Endothelial cell of umbilical vein (primary cell): ENCODE data around the gene CTDP1. TPM values are rescaled to one million over a fixed set of nuclear protein-coding genes. Genes with fewer than 3 reads are reported as not detected.

ENCODE experiments used
- BruUV-seq: library from RNA; stranded (reverse); fragments of 400-500 nt; replicated peaks from 2 replicates; lab custom pipeline; 2021; lab: Mats Ljungman, UMichigan
- CTCF ChIA-PET: fragments of 300-600, 350-600 bp; sonication (Branson Sonifier 250); formaldehyde crosslinking; loops from one replicate; lab custom pipeline; 2021; ENCODE audit warnings: antibody characterized with exemption, inconsistent platforms; lab: Charles Lee
- POLR2A ChIA-PET: fragments of 300-600, 350-600 bp; sonication (Branson Sonifier 250); formaldehyde crosslinking; loops from one replicate; lab custom pipeline; 2021; ENCODE audit warnings: antibody characterized with exemption, inconsistent platforms; lab: Charles Lee
- DNase-seq: peaks from one replicate; pipeline ENCODE4 v3.0.0-alpha.2; 2011; ENCODE audit warnings: low read depth, low spot score
- FAIRE-seq: peaks from 2 replicates; lab custom pipeline; 2011; peaks lifted over from hg19 to GRCh38; lab: Jason Lieb, UNC
- H2AFZ ChIP-seq: 2 replicates; pipeline ENCODE4 v1.6.0; 2012; ENCODE audit warnings: low read depth, low read length, control low read depth, inconsistent platforms
- H3K27ac ChIP-seq: 2 replicates; pipeline ENCODE4 v1.5.1; 2011; ENCODE audit warnings: low read depth, mild to moderate bottlenecking, control low read depth, low read length, moderate library complexity; ENCODE audit not compliant: insufficient read depth
- H3K27me3 ChIP-seq, 2 experiments: 2 replicates each; pipeline versions ENCODE4 v1.6.0 to v1.6.1; 2011; ENCODE audit warnings: low read length in 2 of 2, mixed read lengths in 1 of 2; ENCODE audit not compliant: control insufficient read depth in 2 of 2, insufficient read depth in 2 of 2
- H3K36me3 ChIP-seq, 2 experiments: 2 replicates in 1 of 2; 3 replicates in 1 of 2; pipeline ENCODE4 v1.5.1; 2011; ENCODE audit warnings: low read length in 2 of 2, mild to moderate bottlenecking in 1 of 2, moderate library complexity in 1 of 2; ENCODE audit not compliant: control insufficient read depth in 2 of 2, insufficient read depth in 2 of 2; ENCODE audit errors: extremely low read depth in 1 of 2
- H3K4me1 ChIP-seq: 3 replicates; pipeline ENCODE4 v1.5.1; 2011; ENCODE audit warnings: mild to moderate bottlenecking, low read length; ENCODE audit not compliant: control insufficient read depth, insufficient read depth; ENCODE audit errors: extremely low read depth
- H3K4me2 ChIP-seq: 2 replicates; pipeline ENCODE4 v1.6.1; 2011; ENCODE audit warnings: low read length, control low read depth, mixed read lengths; ENCODE audit not compliant: insufficient read depth
- H3K4me3 ChIP-seq, 3 experiments: fragments of 200-600 bp in 1 of 3; sonication (generic), shearing (Covaris generic) in 1 of 3; replicated peaks in 1 of 3; 2 replicates each; pipeline ENCODE4 v1.5.1; 2011 to 2016; ENCODE audit warnings: control low read depth in 3 of 3, low read length in 3 of 3, mild to moderate bottlenecking in 2 of 3, inconsistent platforms in 1 of 3, low read depth in 1 of 3, moderate library complexity in 1 of 3; ENCODE audit not compliant: insufficient read depth in 1 of 3
- H3K79me2 ChIP-seq: 2 replicates; pipeline ENCODE4 v1.6.0; 2012; ENCODE audit warnings: low read length, inconsistent platforms; ENCODE audit not compliant: control insufficient read depth, insufficient read depth
- H3K9ac ChIP-seq: replicated peaks from 2 replicates; pipeline ENCODE3; 2011; ENCODE audit warnings: low read length, control low read depth; ENCODE audit not compliant: insufficient read depth; ENCODE audit errors: extremely low read depth
- H3K9me1 ChIP-seq: replicated peaks from 3 replicates; pipeline ENCODE4 v1.6.0; 2011; ENCODE audit warnings: mild to moderate bottlenecking, low read length; ENCODE audit not compliant: control insufficient read depth, insufficient read depth; ENCODE audit errors: extremely low read depth
- H3K9me3 ChIP-seq: replicated peaks from 2 replicates; pipeline ENCODE4 v1.5.1; 2012; ENCODE audit warnings: low read length, inconsistent platforms; ENCODE audit not compliant: control insufficient read depth, insufficient read depth
- H4K20me1 ChIP-seq: replicated peaks from 2 replicates; pipeline ENCODE3; 2011; ENCODE audit warnings: mild to moderate bottlenecking, low read length; ENCODE audit not compliant: control insufficient read depth, insufficient read depth; ENCODE audit errors: extremely low read depth
- EZH2 ChIP-seq: IDR thresholded peaks from 2 replicates; pipeline ENCODE4 v1.6.1; 2012; ENCODE audit warnings: borderline replicate concordance, low read depth, mild to moderate bottlenecking, moderate library complexity, low read length, inconsistent platforms; ENCODE audit not compliant: severe bottlenecking
- FOS ChIP-seq: IDR thresholded peaks from 2 replicates; pipeline ENCODE4 v1.6.1; 2011; ENCODE audit warnings: mild to moderate bottlenecking, low read length, moderate library complexity, borderline replicate concordance; ENCODE audit not compliant: insufficient read depth
- GATA2 ChIP-seq: IDR thresholded peaks from 2 replicates; pipeline ENCODE4 v1.7.0; 2011; ENCODE audit warnings: low read depth, mild to moderate bottlenecking, moderate library complexity, mixed read lengths, low read length; ENCODE audit not compliant: insufficient read length, insufficient read depth
- JUN ChIP-seq: IDR thresholded peaks from 2 replicates; pipeline ENCODE4 v1.6.1; 2011; ENCODE audit warnings: borderline replicate concordance, low read depth; ENCODE audit not compliant: insufficient read length, insufficient read depth
- MYC ChIP-seq: IDR thresholded peaks from one replicate; pipeline ENCODE4 v1.6.1; 2011; ENCODE audit warnings: mild to moderate bottlenecking, low read depth, low read length
- POLR2A ChIP-seq: IDR thresholded peaks from 2 replicates; pipeline ENCODE4 v1.6.1; 2012; ENCODE audit warnings: low read depth, mild to moderate bottlenecking, control low read depth, low read length
- POLR2AphosphoS5 ChIP-seq: IDR thresholded peaks from 2 replicates; pipeline ENCODE4 v1.6.1; 2012; ENCODE audit warnings: low read depth, mild to moderate bottlenecking, control low read depth, low read length, moderate library complexity; ENCODE audit not compliant: insufficient read depth
- dilution Hi-C: fragments of 300-500 bp; cut with MboI; formaldehyde crosslinking; loops from one replicate; pipeline ENCODE4 v1.15.0; 2019; ENCODE audit warnings: low sequenced_read_pairs; ENCODE audit not compliant: extremely low pct_ligation_motif_present
- intact Hi-C: fragments of 100-400 bp; cut with micrococcal nuclease; formaldehyde crosslinking; loops from one replicate; pipeline ENCODE4 v1.10.0; 2022
- polyA plus RNA-seq, 4 experiments: library from polyadenylated mRNA; depleted of rRNA in 3 of 4; stranded (reverse) in 3 of 4; unstranded in 1 of 4; fragments of >200 nt; gene quantifications; 2 replicates each; pipeline versions ENCODE4 v1.2.1 to v1.2.3, GENCODE V29; 2011 to 2012; ENCODE audit warnings: missing spikeins in 1 of 4
- total RNA-seq: library from RNA; stranded (reverse); gene quantifications from 2 replicates; pipeline ENCODE4 v1.2.3, GENCODE V29; 2021
- TF ChIP-seq, protein P1 (sequence below): IDR thresholded peaks from 2 replicates; pipeline ENCODE4 v1.6.1; 2011; ENCODE audit not compliant: insufficient read depth, insufficient read length
- TF ChIP-seq, protein P2 (sequence below), 2 donors: IDR thresholded peaks; 1 replicate in 1 of 2; 2 replicates in 1 of 2; pipeline ENCODE4 v1.5.1; 2011; ENCODE audit warnings: low read length in 2 of 2, mild to moderate bottlenecking in 2 of 2, moderate library complexity in 2 of 2, control low read depth in 1 of 2, inconsistent platforms in 1 of 2, low read depth in 1 of 2; ENCODE audit not compliant: insufficient read depth in 1 of 2; ENCODE audit errors: extremely low read depth in 1 of 2

Gene CTDP1
- total and polyA plus RNA-seq, 2 donors (not counting 3 experiments of a cell fraction or from before 2014, with no cell fraction given) = 15.3 to 27.6 TPM

DNA sequence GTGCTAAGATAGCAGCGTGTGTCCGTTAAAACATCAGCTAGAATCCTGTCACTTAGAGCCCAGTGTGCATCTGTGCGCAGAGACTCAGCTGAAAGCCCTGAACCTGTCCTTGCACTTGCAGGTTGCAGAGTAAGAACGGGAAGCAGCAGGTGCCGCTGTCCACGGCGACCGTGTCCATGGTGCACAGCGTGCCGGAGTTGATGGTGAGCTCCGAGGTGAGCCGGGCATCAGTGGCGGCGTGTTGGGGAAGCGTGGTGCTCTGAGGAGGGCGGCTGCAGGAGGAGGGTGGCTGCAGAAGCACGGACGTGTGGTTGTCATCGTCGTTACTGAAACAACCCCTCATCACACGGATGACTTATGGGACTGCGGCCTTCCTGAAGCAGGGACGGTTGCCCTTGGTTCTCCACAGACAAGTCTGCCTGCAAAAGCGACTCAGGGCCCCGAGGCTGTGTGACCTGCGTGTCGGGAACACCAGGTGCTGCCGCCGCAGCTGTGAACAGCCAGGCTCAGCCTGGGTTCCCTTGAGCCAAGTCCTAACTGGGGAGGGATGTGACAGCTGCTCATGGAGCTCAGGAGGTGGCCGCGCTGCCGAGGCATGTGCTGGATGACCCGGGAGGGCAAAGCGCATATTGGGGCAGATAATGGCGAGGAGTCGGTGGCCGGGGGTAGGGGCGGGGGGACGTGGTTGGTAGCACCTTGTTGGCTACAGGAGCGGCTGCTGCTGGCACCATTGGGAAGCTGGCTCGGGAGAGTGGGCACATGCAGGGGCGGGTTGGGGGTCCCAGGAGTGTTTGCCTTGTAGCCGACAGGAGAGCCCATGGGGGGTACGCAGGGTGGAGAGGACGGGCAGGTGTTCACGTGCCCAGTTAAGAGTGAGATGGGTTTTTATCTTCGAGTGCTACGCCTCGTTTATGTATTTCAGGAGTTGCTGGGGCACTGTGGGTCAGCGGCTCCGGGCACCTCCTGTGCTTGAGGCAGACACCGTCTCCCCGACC lies 16.6 kb downstream of the CTDP1 start:
- H3K79me2 ChIP-seq = peaks cover 14% of the 10 kb centered on the region
- no peaks in the 10 kb centered on the region for H3K9me1 ChIP-seq
- H2AFZ ChIP-seq = no peak overlapping the region
- no peaks in the 10 kb centered on the region for H3K9me3 ChIP-seq
- H3K27ac ChIP-seq = no peak overlapping the region
- H3K4me2 ChIP-seq = no peak overlapping the region
- no peak for FAIRE-seq
- H3K4me1 ChIP-seq = no peaks in the 10 kb centered on the region
- no TSS peak for BruUV-seq
- no peak overlapping the region for H3K9ac ChIP-seq
- POLR2A ChIA-PET = no interaction called here
- H3K36me3 ChIP-seq = peaks cover 0 to 28% of the 10 kb centered on the region in 2 experiments
- no peak for DNase-seq
- CTCF ChIA-PET = no interaction called here
- dilution Hi-C loops = no loop called here
- H3K4me3 ChIP-seq = no peak overlapping the region
- TF ChIP-seq, protein P1, sequence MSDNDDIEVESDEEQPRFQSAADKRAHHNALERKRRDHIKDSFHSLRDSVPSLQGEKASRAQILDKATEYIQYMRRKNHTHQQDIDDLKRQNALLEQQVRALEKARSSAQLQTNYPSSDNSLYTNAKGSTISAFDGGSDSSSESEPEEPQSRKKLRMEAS = no peak
- TF ChIP-seq JUN = no peak
- no peaks in the 10 kb centered on the region for H3K27me3 ChIP-seq
- no peaks in the 10 kb centered on the region for H4K20me1 ChIP-seq
- intact Hi-C loops = no loop called here

DNA sequence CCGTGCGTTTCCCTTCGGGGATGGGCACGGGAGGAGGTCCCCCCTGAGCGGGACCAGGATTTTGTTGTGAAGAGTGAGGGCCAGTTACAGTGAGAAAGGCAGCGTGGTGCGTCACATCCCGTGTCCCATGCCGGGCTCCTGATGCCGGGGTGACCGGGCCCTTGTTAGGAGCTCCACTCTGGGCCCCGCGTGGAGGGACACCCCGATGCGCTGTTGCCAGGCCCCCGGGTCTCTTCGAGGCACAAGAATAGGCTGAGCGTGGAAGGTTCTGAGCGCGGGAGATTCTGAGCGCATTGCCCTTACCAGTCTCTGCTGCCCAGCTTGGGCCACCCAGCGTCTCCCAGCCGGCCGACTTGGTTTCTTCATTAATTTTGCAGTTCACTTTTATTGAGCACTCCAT lies 17.6 kb downstream of the CTDP1 start:
- DNase-seq = no peak
- POLR2A ChIA-PET = no interaction called here
- H3K9ac ChIP-seq = no peak overlapping the region
- H3K79me2 ChIP-seq = peaks cover 11% of the 10 kb centered on the region
- intact Hi-C loops = no loop called here
- H3K4me2 ChIP-seq = no peak overlapping the region
- TF ChIP-seq MYC (no peak), JUN (no peak), FOS (no peak), EZH2 (no peak), POLR2A (no peak), GATA2 (no peak), POLR2AphosphoS5 (no peak)
- TF ChIP-seq, protein P1 = no peak
- TF ChIP-seq, protein P2, sequence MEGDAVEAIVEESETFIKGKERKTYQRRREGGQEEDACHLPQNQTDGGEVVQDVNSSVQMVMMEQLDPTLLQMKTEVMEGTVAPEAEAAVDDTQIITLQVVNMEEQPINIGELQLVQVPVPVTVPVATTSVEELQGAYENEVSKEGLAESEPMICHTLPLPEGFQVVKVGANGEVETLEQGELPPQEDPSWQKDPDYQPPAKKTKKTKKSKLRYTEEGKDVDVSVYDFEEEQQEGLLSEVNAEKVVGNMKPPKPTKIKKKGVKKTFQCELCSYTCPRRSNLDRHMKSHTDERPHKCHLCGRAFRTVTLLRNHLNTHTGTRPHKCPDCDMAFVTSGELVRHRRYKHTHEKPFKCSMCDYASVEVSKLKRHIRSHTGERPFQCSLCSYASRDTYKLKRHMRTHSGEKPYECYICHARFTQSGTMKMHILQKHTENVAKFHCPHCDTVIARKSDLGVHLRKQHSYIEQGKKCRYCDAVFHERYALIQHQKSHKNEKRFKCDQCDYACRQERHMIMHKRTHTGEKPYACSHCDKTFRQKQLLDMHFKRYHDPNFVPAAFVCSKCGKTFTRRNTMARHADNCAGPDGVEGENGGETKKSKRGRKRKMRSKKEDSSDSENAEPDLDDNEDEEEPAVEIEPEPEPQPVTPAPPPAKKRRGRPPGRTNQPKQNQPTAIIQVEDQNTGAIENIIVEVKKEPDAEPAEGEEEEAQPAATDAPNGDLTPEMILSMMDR (IDR thresholded peaks at IDR 0.05; ENCODE audit: extremely low read depth in 1 of 2, insufficient read depth in 1 of 2, low read depth in 1 of 2, low read length in 2 of 2) = no peak
- CTCF ChIA-PET = no interaction called here
- no peaks in the 10 kb centered on the region for H3K27me3 ChIP-seq
- peaks cover 0 to 28% of the 10 kb centered on the region in 2 experiments for H3K36me3 ChIP-seq
- dilution Hi-C loops = no loop called here
- FAIRE-seq = no peak
- no peak overlapping the region for H3K4me3 ChIP-seq
- H3K9me3 ChIP-seq = no peaks in the 10 kb centered on the region
- no peaks in the 10 kb centered on the region for H3K4me1 ChIP-seq
- no peaks in the 10 kb centered on the region for H3K9me1 ChIP-seq
- H3K27ac ChIP-seq = no peak overlapping the region
- no peaks in the 10 kb centered on the region for H4K20me1 ChIP-seq
- no peak overlapping the region for H2AFZ ChIP-seq
- BruUV-seq = no TSS peak
